Fibroblast of skin of left quadriceps (primary cell): ENCODE measurements around the gene PTGDR.

Experiments
- DNase-seq, 2 experiments: peaks; one replicate each; pipeline ENCODE4 v3.0.0-alpha.2; 2013; ENCODE audit warnings: low read depth in 2 of 2

The PTGDR gene, protein sequence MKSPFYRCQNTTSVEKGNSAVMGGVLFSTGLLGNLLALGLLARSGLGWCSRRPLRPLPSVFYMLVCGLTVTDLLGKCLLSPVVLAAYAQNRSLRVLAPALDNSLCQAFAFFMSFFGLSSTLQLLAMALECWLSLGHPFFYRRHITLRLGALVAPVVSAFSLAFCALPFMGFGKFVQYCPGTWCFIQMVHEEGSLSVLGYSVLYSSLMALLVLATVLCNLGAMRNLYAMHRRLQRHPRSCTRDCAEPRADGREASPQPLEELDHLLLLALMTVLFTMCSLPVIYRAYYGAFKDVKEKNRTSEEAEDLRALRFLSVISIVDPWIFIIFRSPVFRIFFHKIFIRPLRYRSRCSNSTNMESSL

DNA sequence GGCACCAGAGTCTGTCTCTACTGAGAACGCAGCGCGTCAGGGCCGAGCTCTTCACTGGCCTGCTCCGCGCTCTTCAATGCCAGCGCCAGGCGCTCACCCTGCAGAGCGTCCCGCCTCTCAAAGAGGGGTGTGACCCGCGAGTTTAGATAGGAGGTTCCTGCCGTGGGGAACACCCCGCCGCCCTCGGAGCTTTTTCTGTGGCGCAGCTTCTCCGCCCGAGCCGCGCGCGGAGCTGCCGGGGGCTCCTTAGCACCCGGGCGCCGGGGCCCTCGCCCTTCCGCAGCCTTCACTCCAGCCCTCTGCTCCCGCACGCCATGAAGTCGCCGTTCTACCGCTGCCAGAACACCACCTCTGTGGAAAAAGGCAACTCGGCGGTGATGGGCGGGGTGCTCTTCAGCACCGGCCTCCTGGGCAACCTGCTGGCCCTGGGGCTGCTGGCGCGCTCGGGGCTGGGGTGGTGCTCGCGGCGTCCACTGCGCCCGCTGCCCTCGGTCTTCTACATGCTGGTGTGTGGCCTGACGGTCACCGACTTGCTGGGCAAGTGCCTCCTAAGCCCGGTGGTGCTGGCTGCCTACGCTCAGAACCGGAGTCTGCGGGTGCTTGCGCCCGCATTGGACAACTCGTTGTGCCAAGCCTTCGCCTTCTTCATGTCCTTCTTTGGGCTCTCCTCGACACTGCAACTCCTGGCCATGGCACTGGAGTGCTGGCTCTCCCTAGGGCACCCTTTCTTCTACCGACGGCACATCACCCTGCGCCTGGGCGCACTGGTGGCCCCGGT lies at the start of gene PTGDR:
Gene PTGDR, plus strand, starts transcription at position 198 of the 778 bp plus-strand sequence. Its CDS starts 117 bp downstream, at position 315.
- DNase-seq = no peak

DNA sequence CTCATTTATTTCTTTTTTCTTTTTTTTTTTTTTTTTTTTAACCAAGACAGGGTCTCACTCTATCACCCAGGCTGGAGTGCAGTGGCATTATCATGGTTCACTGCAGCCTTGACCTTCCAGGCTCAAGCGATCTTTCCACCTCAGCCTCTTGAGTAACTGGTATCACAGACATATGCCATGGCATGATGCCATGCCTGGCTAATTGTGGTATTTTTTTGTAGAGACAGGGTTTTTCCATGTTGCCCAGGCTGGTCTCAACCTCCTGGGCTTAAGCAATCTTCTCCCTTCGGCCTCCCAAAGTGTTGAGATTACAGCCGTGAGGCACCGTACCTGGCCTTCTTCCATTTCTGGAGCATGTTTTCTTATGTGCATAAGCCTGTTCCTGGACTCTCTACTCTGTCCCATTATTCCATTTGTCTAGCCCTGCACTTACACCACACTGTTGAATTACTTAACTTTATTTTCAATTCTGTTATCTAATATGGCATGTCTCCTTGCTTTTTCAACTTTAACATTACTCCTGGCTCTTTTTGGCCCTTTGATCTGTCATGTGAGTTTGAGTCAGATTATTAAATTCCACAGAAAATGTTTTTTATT lies 47.9 kb upstream of the PTGDR start:
- no peak for DNase-seq

DNA sequence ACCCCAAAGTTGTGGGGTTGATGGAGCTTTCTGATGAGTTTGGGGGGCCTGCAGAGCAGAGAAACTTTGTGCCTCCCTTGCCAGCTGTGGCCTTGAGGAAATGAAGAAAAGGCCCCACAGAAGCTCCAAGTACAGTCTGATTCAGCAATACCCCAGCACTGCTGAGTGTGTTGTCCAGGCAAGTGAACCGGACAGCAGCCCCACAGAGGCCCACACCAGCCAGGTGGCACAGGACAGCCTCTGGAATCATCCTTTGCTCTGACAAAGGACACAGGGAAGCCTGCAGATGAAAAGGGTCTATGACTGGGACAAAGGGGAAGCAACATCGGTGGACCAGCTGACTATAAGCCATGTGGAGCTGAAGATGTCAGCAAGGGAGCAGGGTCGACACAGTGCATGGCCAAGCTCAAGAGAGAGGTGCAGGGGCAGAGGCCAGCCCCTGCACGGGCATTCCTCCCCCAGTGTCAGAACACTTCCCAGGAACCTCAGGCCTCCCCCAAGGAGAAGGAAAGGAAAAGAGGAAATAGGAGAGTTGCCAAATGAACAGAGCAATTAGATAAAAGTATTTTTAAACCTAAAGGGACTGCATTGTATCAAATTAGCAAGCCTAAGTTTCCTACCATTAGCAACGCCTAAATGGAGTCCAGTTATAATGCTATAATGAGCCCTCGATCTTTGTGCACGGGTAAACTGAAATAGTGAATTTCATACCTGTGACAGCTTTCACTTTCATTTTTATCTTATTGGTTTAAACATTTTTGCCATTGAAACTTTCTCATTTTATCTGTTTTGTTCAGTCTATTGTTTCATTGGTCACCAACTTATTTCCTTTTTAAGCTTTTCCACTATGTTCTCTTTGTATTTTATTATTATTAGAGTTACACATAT lies 46.3 kb upstream of the PTGDR start:
- no peak for DNase-seq

DNA sequence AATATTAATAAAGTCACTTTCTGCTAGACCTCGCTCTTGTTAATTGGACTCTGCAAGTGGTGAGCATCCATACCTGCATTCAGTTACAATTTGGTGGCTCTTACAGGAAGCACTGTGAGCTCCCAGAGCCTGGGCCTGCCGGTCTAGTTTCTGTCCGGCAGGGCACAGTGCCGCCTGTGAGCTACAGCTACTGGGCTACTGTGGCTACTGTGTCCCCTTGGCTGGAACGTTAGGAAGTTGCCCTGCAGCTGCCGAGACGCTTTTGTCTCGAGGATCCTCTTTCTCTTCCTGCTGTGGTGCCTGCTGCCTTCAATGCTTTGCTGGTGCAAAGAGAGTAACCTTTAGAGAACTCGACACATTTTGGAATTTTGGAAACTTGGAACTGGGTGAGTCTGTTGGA lies 44.6 kb upstream of the PTGDR start:
- DNase-seq = no peak

DNA sequence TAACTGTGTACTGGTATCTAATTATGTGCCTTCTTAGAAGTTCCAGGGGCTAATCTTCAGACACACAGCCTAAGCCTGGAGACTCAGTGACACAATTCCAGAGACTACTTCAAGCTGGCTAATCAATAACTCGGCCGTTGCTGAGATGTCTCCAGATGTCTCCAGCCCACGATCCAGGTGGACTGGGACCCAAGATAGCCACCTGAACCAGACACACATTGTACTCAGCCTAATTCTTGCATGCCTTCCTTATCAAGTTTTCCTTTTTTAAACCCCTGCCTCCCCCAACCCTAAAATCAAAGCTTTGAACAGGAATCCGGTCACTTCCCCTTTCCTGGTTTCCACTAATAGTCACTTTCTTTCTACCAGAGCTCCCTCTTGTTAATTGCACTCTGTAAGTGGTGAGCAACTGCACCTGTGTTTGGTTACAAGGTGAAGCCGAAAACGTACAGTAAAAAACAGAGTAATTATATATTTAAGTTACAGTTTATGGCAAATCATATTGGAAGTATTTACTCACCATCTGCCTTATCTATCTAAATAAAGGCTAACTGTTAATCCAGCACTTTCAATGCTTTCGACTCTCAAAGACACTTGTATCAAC lies 39.8 kb upstream of the PTGDR start:
- DNase-seq = no peak

DNA sequence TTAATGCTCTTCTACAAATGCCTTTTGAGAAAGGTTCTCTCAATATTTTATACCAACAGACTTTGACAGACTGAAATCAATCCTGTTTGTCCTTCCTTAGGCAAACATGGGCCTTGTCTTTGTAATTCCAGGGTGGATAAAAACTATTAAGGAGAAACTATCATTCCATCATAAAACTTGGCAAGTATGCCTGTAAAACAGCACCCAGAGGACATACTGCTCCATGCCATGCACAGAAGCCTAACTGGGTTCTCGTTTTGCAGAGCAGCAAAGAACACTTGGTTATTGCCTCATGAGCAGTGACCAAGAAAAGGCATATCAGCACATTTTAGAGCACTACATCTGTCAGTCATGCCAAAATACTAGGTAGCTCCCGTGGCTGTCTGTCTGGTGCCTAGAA lies 33.8 kb upstream of the PTGDR start:
- no peak for DNase-seq

DNA sequence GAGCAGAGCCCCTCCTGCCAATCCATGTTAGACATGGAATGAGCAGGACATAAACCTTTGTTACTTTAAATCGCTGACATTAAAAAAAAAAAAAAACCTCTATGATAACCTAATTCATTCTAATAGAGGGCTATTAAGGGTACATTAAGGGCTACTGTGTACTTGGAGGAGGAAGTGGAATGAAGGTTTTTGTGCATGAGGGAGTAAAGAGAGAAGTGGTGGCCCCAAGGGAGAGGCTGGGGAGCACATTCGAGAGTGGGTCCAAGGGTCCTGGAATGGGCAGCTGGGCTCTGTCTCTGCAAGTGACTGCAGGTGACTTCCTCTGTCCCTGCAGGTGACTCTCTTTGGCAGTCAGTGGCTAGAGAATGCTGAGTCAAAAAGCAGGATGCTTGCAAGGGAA lies 32.1 kb upstream of the PTGDR start:
- no peak for DNase-seq

DNA sequence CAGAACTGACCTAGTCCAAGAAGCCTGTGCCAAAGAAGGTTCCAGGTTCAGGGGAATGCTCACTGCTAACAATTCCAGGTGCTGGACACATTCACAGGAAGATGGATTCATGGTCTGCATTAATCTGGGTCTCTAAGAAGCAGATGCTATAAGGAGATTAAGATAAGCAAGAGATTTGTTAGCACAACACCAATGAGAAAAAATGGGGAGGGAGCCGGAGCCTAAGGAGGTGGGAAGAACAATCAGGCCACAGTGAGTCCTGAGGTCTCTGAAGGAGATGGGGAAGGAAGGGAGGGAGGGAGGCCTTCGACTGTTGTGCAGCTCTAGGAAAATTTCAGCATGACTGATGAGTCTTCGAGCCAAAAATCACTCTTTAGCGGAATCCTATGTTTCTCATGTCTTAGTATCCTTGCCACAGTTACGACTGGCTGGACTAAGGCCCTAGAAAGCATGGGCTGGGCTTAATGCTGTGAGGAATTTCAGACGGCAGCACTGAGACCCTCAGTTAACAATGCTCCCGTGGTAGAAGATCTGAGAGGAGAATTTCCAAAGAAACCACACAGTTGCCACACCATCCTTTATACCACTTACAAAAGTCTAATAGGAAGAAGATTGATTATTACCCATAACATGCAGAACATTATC lies 31.5 kb upstream of the PTGDR start:
- DNase-seq = no peak

DNA sequence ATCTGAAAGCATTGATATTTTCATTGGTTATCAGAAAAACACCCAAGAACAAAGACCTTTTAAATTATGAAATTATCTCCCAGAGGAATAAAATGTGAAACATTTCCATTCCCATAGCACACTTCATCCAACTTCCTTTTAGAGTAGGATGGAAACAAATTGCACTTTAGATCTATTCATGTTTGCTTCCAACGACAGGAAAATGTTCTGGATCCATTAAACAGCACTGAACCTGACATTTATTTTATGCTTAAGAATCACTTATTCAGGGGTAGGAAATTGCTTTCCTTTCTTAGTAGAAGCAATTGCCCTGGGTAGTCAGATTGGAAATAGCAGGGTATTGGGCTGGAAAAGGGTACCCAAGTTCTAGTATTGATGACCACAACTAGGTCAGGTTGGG lies 28.8 kb upstream of the PTGDR start:
- no peak for DNase-seq

DNA sequence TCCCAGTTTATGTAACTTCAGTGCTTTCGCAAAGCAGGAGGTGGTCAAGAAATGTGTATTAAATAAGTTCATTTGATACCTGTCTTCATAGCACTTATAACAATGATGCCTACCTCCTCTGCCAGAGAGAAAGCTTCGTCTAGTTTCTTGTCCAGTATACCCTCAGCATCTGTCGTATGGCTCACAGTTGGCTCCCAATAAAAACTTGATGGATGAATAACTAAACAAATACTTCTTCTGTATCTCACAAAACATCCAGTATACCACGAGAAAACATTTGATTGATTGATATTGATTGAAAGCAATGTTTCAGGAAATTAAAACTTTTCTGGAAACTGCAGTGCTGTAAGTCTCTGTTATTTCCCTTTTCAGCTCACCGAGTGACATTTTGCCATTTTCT lies 26.9 kb upstream of the PTGDR start:
- DNase-seq = no peak

DNA sequence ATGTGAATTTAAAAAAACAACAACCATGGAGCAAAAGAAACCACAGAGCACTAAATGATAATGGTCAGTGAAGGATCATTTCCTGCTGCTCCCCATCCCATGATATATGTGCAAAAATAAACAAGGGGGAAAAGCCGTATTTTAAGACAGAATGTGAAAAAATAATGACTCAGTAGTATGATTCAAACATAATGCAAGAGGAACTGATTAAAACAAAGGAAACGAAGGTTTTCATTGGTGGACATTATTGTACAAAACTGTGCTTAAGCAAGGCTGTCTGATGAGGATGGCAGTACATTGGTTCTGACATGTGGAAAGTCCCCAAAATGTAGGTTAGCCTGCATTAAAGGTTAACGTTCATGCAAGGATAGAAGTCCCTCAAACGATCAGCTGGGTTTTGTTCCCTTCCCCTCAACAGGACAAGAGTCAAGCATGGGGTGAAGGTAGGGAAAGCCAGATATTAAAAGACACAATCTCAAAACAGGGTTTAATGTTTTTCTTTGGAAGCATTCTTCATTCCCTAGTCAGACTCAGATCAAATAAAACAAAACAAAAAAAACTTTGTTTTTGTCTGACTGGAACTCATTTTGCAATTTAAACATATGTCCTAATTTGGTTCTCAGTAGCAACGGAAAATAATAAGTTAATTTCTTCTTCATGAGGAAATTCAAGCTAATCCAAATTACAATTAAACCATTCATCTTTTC lies 26.3 kb upstream of the PTGDR start:
- peak; percentile 49 to 52 for DNase-seq

DNA sequence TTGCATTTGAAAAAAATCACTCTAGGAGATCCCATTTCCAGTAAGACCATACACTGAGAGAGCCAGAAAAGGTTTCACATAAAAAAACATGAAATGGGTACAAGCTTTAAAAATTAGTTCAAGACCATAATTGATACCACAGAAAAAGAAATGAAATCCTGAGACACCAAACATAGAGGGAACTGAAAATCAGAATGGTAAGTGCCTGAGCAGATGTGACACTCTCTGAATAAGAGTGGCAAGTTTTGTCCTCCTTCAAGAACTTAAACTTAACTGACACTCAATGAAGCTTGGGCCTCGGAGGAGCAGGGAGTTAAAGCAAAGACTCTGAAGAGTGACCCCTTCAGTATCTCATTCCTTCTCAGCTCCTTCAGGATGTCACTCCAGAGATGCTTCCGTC lies 23.2 kb upstream of the PTGDR start:
- DNase-seq = no peak

DNA sequence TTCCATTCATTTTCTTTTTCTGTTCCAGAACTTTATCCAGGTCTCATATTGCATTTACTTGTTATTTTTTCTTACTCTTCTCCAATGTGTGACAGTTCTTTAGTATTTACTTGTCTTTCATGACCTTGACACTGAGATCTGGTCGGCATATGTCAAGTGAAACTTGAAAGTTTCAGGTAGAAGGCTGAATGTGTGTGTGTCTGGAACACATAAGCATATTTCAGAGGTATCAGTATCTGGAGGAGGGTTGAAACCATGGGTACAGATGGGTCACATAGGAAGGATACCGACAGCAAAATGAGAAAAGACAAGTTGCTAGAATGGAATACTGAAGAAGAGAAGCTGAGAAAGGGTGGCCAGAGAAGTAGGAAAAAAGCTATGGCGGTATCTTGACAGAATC lies 22.5 kb upstream of the PTGDR start:
- no peak for DNase-seq

DNA sequence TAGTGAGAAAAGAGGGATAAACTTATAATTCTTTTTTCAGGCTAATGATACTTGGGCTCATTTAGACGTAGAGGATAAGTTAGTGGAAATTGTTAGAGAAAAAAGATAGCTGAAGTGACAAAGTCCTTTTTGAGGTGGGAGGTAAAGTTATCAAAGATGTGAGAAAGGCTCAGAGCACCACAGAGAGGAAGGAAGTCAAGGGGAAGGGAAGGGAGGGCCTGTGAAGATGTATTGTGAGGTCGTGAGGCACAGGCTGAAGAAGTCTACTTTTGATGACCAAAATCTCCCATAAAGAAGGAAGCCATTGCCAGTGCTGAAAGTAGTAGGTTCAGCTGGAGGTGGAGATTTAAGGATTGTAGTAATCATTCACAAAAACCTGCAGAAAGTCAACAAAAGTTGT lies 19.4 kb upstream of the PTGDR start:
- no peak for DNase-seq

DNA sequence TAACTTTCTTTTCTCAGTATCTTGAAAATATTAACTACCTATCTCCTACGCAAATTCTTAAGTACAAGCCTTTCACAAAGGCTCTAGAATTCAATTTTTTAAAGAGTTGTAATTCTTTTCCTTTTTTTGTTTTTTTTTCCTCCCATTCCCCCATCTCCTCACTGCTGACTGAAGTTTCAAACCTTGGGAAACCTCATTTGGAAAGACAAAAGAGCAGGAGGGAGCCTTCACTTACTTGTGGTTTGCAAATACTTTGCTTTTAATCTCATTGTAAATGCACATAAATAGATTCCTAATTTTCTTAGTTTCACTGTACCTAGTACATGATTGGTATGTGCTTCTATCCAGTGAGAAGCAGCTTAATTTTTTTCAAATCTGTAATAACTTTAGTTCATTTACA lies 15.8 kb upstream of the PTGDR start:
- no peak for DNase-seq

DNA sequence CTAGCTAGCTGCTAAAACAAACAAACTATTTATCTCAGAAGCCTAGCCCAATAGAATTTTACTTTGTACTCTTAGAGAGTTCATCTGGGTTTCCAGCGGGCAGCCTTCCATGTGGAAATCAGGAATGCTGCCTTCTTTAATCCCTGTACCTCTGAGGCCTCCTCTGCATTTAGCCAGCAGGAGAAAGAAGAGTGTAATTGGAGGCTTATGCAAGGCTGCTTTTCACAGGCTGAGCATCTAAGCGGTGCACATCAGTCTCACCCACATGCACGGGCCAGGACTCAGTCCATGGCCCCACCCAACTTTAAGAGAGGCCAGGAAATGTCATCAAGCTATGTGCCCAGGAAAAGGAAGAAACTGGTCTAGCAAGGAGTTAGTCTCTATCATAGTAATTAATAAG lies 14.0 kb upstream of the PTGDR start:
- DNase-seq = no peak

DNA sequence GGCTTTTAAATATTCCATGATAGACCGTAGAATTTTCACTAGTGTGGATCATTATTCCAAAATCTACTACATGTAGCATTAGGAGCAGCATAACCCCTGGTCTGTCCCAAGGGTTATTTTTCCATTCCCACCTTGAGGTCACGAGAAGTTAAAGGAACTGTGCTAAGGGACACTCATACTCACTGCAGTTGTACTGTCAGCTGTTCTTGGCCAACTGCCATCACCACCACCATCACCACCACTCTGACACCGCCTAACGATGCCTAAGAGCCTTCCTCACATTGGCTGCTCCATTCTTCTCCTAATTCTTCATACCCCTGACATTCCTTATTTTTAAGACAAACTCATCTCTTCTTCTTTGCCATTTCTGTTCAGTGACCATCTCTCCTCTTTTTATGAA lies 13.4 kb upstream of the PTGDR start:
- no peak for DNase-seq

DNA sequence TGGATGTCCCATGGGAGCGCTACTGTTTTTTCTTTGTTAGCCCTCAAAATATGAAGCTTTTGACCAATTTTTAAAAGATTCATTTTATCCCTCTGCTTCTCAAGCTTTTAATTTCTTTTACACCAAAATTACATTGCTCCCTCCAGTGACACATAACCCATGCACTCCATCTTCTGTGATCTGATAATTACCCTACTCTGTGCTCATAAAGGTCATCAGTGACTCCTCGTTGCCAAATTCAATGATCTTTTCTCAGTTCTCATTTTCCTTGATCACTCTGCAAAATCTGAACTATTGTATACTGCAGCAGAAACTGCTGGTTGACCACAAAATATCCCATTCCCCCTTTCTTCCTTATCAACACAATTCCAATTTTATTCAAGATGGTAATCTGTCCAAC lies 8.7 kb upstream of the PTGDR start:
- DNase-seq = no peak

DNA sequence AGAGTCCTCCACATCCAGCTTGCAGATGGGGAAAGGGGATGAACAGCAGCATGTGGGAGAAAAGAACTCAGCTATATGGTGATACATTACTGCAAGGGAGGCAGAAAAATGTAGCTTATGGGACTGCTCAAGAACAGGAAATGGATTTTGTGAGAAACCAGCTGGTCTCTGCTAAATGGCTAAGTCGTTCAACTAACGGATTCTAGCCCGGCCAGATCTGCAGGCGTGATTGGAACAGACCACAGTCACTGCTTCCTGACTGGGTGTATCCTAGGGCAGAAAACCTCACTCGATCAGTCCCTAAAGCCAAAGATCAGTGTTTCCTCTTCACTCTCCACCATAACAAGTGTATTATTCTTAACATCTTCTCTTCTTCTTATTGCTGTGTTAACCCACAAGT lies 8.1 kb upstream of the PTGDR start:
- no peak for DNase-seq

DNA sequence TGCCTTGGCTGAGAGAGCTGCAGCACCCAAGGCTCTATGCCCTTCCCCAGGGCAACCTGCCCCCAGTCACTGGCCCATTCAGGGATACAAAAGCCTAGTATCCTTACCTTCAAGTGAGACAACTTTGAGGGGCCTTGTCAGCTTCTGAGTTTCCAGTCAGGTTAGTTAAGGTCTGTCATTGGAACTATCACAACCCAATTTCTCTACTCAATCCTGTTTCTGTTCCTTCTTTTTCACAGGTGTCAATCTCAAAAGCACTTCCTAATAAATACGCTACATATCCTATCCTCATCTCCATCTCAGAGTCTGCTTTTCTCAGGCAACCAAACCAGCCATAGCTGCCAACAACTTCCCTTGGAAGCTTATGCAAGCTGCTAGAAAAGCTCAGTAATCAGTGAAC lies 4.9 kb upstream of the PTGDR start:
- no peak for DNase-seq
